Omental fat pad (tissue), 4 donors: ENCODE measurements around the gene COL21A1. TPM values are rescaled to one million over a fixed set of nuclear protein-coding genes. Genes with fewer than 3 reads are reported as not detected.

Experiments
- ATAC-seq: fragments of 150-250 bp; one replicate; pipeline ENCODE4 v1.9.1; 2016; ENCODE audit warnings: mild to moderate bottlenecking, moderate library complexity; ENCODE audit not compliant: low FRiP score
- DNase-seq: peaks from one replicate; pipeline ENCODE4 v3.0.0-alpha.2; 2019; ENCODE audit warnings: low spot score
- total RNA-seq, 4 donors: library from RNA; depleted of rRNA; stranded (reverse); fragments of >200 nt; gene quantifications; one replicate each; pipeline ENCODE4 v1.1.0, GENCODE V29; 2016
- TF ChIP-seq, protein P1 (sequence below), 3 donors: fragments of 450-650 bp; IDR thresholded peaks; one replicate each; pipeline ENCODE4 v1.5.1; 2016 to 2017; ENCODE audit warnings: antibody characterized with exemption in 3 of 3, mild to moderate bottlenecking in 3 of 3, moderate library complexity in 2 of 3

Gene COL21A1
- total RNA-seq, 4 donors from 2014 or later: 1.1 to 6.9 (median 1.9) TPM

- TF ChIP-seq, protein P1, sequence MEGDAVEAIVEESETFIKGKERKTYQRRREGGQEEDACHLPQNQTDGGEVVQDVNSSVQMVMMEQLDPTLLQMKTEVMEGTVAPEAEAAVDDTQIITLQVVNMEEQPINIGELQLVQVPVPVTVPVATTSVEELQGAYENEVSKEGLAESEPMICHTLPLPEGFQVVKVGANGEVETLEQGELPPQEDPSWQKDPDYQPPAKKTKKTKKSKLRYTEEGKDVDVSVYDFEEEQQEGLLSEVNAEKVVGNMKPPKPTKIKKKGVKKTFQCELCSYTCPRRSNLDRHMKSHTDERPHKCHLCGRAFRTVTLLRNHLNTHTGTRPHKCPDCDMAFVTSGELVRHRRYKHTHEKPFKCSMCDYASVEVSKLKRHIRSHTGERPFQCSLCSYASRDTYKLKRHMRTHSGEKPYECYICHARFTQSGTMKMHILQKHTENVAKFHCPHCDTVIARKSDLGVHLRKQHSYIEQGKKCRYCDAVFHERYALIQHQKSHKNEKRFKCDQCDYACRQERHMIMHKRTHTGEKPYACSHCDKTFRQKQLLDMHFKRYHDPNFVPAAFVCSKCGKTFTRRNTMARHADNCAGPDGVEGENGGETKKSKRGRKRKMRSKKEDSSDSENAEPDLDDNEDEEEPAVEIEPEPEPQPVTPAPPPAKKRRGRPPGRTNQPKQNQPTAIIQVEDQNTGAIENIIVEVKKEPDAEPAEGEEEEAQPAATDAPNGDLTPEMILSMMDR (IDR thresholded peaks at IDR 0.05): no peak
- ATAC-seq (no peak), DNase-seq (no peak)
Measured at GRCh38 chr6:56152611-56153010, 94.8 kb downstream of the COL21A1 start.

- ATAC-seq (no peak), DNase-seq (no peak)
- TF ChIP-seq, protein P1 (IDR thresholded peaks at IDR 0.05): no peak
Measured at GRCh38 chr6:56151609-56152224, 95.7 kb downstream of the COL21A1 start.

- TF ChIP-seq, protein P1 (IDR thresholded peaks at IDR 0.05): no peak
- ATAC-seq (no peak), DNase-seq (no peak)
Measured at GRCh38 chr6:56148488-56149186, 98.7 kb downstream of the COL21A1 start.

DNA sequence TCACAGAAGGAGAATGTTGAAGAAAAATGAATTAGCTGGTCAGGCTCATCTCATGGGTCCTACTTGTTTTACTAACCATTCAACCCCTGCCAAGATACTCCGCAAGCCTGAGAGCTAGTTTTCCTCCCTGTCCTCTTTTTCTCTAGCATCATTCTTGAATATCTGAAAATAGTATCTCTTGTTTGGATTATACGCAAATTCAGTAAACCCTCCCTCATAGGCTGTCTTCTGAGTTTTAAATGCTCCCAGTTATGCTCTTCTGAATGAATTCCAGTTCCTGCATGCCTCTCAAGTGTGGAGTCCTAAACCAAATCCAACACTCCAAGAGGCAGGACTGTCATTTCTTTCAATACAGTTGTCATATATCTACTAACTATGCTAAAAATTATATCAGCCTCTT lies 99.6 kb downstream of the COL21A1 start:
- TF ChIP-seq, protein P1 (IDR thresholded peaks at IDR 0.05): no peak
- no peak for ATAC-seq

GRCh38 chr6:56146086-56146485 lies 101.3 kb downstream of the COL21A1 start:
- no peak for ATAC-seq
- TF ChIP-seq, protein P1 (IDR thresholded peaks at IDR 0.05): no peak

More for the DNA sequence above, 99.6 kb downstream of the COL21A1 start:
- DNase-seq: no peak

DNA sequence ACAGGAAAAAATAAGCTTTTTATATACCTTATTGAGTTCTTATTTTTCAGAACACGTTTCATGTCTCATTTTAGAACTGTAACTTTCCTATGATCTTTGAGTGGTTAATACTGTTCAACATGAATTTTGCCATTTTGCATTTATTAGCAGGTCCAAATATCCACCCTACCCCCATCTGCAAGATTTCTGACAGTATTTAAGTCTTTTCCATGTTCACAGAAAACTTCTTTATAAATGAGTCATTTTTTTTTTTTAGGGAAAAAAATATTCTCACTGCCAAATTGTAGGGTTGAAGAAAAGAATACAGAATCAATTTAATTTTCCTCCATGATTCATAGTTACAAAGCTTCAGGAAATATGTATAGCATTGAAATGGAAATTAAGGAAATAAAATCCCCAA lies 101.8 kb downstream of the COL21A1 start:
- no peak for ATAC-seq
- TF ChIP-seq, protein P1 (IDR thresholded peaks at IDR 0.05): no peak
- DNase-seq: no peak

More at GRCh38 chr6:56146086-56146485, 101.3 kb downstream of the COL21A1 start:
- no peak for DNase-seq
